ENCODE results near the gene FAAP20. TPM values are rescaled to one million over a fixed set of nuclear protein-coding genes. Genes with fewer than 3 reads are reported as not detected.
A peak's percentile ranks its signal among the peaks of the same experiment; 100 is the strongest.

Gene FAAP20
- total and polyA plus RNA-seq, 2 experiments from 2014 or later = 24.9 to 117 TPM

- no peak for TF ChIP-seq EZH2 (IDR thresholded peaks at IDR 0.05; ENCODE audit: borderline replicate concordance)
- TF ChIP-seq EZH2phosphoT487 (IDR thresholded peaks at IDR 0.05; ENCODE audit: low read depth, severe bottlenecking, unreplicated experiment) = no peak
- Histone ChIP-seq H3K4me3 (no peak overlapping the region), H3K27ac (peak overlapping the region; percentile 76), H3K27me3 (no peaks in the 10 kb centered on the region), H3K9me2 (replicated peaks; ENCODE audit: insufficient read depth) (no peaks in the 10 kb centered on the region), H3K36me3 (replicated peaks; ENCODE audit: insufficient read depth, low read depth) (no peaks in the 10 kb centered on the region), H3K4me1 (ENCODE audit: insufficient read depth) (peaks cover 30% of the 10 kb centered on the region), H3K9me3 (ENCODE audit: low read depth) (no peaks in the 10 kb centered on the region), H3K4me2 (peak overlapping the region; percentile 70), H4K20me1 (ENCODE audit: insufficient read depth, poor library complexity, severe bottlenecking) (peaks cover 96% of the 10 kb centered on the region), H3K79me2 (peaks cover 97% of the 10 kb centered on the region), H2AFZ (no peak overlapping the region)
- DNase-seq (ENCODE audit: low spot score) = peak; percentile 66
- 77% methylated on average over 30 of the region's 30 CpGs for WGBS (ENCODE audit: low lambda C conversion rate, missing lambda C conversion rate)
Observed at GRCh38 chr1:2240270-2241156, 45.9 kb upstream of the FAAP20 start.

- WGBS (ENCODE audit: low lambda C conversion rate, missing lambda C conversion rate) = 92% methylated on average over 30 of the region's 30 CpGs
- Histone ChIP-seq H3K9me2 (replicated peaks; ENCODE audit: insufficient read depth) (no peaks in the 10 kb centered on the region), H2AFZ (no peak overlapping the region), H3K27me3 (no peaks in the 10 kb centered on the region), H3K27ac (peak overlapping the region; percentile 76), H3K9me3 (ENCODE audit: low read depth) (no peaks in the 10 kb centered on the region), H3K36me3 (replicated peaks; ENCODE audit: insufficient read depth, low read depth) (no peaks in the 10 kb centered on the region), H3K4me2 (peak overlapping the region; percentile 70), H3K79me2 (peaks cover 100% of the 10 kb centered on the region), H4K20me1 (ENCODE audit: insufficient read depth, poor library complexity, severe bottlenecking) (peaks cover 99% of the 10 kb centered on the region), H3K4me3 (no peak overlapping the region), H3K4me1 (ENCODE audit: insufficient read depth) (peaks cover 39% of the 10 kb centered on the region)
- no peak for TF ChIP-seq CTCF (IDR thresholded peaks at IDR 0.05; ENCODE audit: poor library complexity)
- no peak for TF ChIP-seq EZH2phosphoT487 (IDR thresholded peaks at IDR 0.05; ENCODE audit: low read depth, severe bottlenecking, unreplicated experiment)
- no peak for TF ChIP-seq EZH2 (IDR thresholded peaks at IDR 0.05; ENCODE audit: borderline replicate concordance)
- peak; percentile 4 for DNase-seq (ENCODE audit: low spot score)
Observed at GRCh38 chr1:2239384-2239985, 44.9 kb upstream of the FAAP20 start.

- no peak for DNase-seq (ENCODE audit: low spot score)
- TF ChIP-seq EZH2 (IDR thresholded peaks at IDR 0.05; ENCODE audit: borderline replicate concordance) (no peak), EZH2phosphoT487 (IDR thresholded peaks at IDR 0.05; ENCODE audit: low read depth, severe bottlenecking, unreplicated experiment) (no peak), CTCF (IDR thresholded peaks at IDR 0.05; ENCODE audit: poor library complexity) (no peak)
- Histone ChIP-seq H3K4me1 (ENCODE audit: insufficient read depth) (peaks cover 43% of the 10 kb centered on the region), H3K36me3 (replicated peaks; ENCODE audit: insufficient read depth, low read depth) (no peaks in the 10 kb centered on the region), H3K79me2 (peaks cover 100% of the 10 kb centered on the region), H4K20me1 (ENCODE audit: insufficient read depth, poor library complexity, severe bottlenecking) (peaks cover 99% of the 10 kb centered on the region), H3K27ac (no peak overlapping the region), H2AFZ (no peak overlapping the region), H3K9me3 (ENCODE audit: low read depth) (no peaks in the 10 kb centered on the region), H3K9me2 (replicated peaks; ENCODE audit: insufficient read depth) (no peaks in the 10 kb centered on the region), H3K4me2 (peak overlapping the region; percentile 11), H3K27me3 (no peaks in the 10 kb centered on the region), H3K4me3 (no peak overlapping the region)
- WGBS (ENCODE audit: low lambda C conversion rate, missing lambda C conversion rate) = 95% methylated on average over 6 of the region's 6 CpGs
Observed at GRCh38 chr1:2239013-2239370, 44.4 kb upstream of the FAAP20 start.

Data from hepatocyte (in vitro differentiated cells).